NOMO-1 treated with dmso at 0.1 percent for 144 hours (cell line): ENCODE data around the gene ASPN.

Experiments used
- DNase-seq: peaks from one replicate; lab custom pipeline; 2025; ENCODE audit not compliant: unreplicated experiment; lab: John Stamatoyannopoulos, UW

The ASPN gene

DNA sequence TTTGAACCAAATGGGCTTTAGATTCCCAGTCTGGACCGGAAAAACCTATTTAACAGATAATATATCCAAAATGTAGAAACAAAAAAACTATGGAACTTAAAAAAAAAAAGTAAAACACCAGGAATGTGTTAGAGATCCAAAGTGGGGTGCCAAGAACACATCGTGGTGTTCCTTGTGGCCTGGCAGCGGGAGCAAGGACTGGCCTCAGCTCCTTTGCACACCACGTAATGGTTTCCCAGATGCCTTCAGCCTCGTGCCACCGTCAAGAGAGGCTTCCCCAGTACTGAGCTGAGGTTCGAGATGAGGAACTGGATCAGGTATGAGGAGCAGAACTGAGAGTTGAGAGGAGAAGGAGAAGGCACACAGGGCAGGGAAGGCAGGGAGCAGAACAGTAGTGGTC, 3.5 kb downstream of the ASPN start:
- DNase-seq: no peak

DNA sequence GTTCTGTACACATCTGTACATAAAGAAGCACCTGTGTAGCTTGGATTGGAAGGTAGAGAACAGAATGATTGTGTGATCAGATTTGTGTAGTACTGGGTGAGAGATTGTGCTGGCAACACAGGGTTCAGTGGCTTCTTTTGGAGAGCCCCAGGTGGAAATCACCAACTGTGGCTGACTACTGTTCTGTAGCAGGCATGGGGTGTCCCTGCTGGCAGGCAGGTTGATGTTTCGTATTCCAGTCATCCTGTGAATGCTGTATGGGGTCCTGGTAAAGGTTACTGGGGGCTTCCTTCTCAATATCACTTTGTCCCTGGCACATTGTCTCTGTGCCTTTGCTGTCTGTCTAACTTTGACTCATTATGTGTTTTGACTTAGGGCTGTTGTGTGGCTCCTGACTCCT, 5.3 kb downstream of the ASPN start:
- no peak for DNase-seq

DNA sequence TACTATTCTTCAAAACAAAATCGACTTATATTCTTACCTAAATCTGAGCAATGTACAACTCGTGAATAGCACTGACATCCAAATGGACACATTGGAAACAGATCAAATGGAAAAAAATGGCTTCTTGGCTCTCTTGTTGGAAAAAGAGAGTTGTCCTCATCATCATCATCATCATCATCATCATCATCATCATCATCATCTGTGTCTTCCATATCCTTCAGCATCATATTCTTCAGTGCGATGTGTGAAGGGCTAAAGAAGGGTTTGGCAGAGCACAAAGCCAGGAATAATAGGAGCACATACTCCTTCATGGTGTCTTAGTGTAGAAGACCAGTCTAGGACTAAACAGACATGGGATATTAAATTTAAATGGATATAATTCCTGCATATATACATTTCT, 7.7 kb downstream of the ASPN start:
- no peak for DNase-seq

DNA sequence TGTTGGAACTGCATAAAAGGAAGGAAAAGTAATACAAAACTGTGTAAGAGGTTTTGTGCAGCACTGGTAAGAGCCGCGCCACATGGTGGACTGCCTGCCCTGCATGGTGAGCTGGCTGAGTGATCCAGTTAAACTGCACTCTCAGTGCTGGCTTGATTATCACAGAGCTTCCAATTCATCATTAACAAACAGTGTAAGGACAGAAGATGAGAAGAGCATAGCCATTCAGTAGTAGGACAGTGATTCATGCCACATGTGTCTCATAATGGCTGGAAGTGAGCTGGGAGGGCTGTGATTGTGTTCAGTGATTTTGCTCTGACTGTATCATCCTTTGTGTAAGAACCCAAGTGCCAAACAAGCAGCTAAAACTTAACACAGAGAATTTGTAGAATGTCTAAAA, 14.1 kb downstream of the ASPN start:
- DNase-seq: no peak

DNA sequence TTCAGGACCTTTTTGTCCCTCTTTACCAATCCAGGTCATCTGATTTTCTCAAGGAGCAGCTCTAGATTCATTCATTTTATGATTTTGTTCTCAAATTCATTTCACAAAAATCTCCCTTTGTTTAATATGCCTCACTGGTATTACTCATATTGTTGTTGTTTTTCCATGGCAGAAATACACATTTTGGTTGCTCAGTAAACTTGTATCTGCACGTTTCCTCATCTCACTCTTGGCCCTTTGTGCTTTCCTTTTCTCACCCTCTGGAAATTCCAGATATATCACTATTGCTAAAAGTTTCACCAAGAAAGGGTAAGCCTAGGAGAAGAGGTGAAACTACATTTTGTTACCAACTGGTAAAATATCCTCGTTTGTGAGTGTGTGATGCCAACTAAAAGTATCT, 14.8 kb downstream of the ASPN start:
- DNase-seq: no peak

DNA sequence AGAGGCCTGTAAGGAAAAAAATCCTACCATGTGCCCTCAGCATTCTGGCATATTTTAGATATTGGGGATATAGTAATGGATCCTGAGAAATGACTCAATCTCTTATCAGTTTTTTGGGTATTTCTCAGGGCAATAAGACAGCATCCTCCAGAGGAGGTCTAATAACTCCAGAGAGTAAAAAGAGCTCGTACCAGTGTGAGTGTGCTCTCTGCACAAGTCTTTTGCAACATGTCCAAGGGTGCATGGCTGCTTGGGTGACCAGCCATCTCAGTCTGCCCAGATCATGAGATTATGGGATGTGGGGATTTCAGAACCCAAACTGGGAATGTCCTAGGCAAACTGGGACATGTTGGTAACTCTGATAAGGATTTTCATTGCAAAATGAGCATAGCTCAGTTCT, 15.3 kb downstream of the ASPN start:
- DNase-seq: no peak

DNA sequence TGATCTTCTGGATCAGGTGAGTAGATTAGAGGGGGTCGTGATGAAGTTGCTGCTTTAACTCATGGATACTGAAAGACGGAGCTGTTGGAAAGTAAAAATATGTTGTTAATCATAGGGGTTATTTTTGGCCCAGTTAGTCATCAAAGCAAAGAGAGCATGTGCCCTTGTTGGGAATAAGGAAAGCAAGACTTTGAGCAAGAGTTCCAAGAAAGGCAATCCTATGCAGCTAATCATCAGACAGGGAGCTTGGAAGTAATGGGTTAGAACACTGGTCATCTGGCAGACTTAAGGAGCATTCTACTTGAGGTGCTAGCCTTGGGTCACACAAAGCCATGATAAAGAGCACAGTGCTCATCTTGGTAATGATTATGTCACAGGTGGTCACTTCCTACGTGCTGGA, 18.3 kb downstream of the ASPN start:
- no peak for DNase-seq

DNA sequence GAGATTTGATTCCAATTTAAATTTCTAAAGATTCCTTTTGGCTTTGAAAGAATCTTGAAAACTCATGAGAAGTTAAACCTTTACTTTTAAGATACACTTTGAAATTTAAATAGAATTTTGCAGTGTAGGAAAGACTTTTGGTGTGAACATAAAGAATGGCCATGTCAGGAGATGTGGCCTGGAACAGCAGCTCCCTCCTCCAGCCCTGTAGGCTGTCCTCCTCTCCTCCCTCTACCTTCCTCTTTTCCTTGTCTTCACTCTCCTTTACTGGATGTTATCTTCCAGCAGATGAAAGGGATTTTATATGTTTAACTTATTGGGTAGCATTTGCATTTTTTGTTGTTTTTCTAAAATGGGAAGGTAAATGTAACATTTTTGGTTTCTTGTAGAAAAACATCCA, 18.9 kb downstream of the ASPN start:
- DNase-seq: no peak

DNA sequence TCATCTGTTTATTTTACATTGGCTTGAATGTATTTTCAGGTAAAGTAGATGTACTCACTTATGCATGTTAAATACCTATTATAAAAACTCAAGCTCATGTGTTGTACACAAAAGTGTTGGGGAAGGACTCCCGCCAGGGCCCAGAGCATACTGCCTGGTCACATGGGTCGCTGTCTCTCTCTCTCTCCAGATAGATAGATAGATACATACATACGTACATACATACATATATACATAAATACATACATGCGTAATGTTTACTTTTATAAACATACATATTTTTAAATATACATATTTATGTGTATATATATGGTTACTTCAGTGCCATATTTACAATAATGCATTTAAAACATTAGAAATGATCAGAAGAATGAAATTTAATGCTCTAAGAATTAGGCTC, 24.7 kb downstream of the ASPN start:
- no peak for DNase-seq

DNA sequence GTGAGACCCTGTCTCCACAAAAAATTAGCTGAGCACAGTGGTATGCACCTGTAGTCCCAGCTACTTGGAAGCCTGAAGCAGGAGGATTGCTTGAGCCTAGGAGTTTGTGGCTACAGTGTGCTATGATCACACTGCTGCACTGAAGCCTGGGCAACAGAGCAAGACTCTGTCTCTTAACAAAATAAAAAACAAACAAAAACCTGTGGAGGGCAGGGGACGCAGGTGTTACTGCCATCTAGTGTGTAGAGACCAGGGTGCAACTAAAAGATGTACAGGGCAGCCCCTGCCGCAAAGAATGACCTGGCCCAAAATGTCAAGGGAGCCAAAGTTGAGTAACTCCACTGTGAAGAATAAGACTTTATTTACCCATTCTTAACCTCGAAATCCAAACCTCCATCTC, 27.1 kb downstream of the ASPN start:
- DNase-seq: no peak

DNA sequence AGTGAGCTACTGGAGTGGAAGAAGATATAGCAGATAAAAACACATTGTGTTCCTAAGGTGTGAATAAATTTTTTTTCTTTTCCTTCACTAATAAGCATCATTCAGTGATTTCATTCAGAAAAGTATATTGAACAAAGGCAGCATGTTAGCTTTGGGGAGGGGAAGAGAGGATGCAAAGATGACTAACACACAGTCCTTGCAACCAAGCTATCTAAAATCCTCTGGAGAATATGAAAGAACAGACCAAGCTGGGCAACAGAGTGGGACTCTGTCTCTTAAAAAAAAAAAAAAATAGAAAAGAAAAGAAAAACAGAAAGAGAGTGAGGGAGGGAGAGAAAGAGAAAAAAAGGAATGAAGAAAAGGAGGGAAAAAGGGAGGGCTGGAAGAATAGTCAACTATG, 35.8 kb downstream of the ASPN start:
- no peak for DNase-seq

DNA sequence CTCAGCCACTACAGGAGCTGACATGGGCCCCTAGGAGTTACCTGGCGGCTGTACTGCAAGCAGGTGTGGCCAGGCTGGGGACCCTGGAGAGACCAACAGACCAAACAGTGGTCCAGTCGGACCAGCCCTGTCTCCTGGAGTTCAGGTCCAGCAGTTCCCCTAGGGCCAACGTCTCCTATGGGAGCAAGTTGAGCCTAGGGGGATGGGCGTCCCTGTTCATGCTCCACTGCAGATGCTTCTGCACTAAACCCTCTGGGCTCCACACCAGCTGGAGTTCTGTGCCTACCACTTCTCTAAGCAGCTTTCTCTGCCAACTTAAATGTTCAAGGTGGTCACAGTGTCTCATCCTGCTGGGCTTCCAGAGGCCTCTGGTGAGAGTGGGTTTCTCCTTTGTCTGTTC, 37.5 kb downstream of the ASPN start:
- DNase-seq: no peak

DNA sequence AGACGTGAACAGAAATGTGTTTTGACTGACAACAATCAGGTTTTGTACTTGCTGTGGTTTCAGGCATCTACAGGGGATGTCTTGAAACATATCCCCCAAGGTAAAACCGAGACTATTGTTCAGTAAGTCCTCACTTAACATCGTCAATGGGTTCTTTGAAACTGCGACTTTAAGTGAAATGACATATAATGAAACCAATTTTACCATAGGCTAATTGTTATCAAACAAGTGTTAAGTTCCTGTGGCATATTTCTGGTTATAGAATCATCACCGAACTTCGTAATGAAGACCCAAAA, 41.6 kb downstream of the ASPN start:
- DNase-seq: no peak

DNA sequence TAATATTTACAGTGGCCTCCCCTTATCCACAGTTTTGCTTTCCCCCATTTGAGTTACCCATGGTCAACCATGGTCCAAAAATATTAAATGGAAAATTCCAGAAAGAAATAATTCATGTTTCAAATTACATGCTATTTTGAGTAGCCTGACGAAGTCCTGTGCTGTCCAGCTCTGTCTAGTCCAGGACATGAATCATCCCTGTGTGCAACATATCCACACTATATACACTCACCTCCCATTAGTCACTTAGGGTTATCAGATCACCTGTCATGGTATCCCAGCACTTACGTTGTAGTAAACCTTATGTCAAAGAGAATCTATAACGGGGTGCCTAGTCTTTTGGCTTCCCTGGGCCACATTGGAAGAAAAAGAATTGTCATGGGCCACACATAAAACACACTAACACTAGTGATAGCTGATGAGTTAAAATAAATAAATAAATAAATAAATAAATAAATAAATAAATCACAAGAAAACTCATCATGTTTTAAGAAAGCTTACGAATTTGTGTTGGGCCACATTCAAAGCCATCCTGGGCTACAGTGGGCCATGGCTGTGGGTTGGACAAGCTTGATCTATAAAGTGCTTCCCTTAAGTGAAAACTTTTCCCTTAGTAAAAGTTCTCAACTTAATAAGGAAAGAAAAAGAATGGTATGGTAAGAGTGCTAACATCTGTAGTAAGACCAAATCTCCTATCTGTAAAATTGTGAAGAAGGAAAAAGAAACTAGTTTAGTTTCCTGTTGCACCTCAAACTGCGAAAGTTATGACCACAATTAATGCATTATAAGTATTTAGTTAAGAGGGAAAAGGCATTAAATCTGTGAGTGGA, 42.2 kb downstream of the ASPN start:
- DNase-seq: no peak

DNA sequence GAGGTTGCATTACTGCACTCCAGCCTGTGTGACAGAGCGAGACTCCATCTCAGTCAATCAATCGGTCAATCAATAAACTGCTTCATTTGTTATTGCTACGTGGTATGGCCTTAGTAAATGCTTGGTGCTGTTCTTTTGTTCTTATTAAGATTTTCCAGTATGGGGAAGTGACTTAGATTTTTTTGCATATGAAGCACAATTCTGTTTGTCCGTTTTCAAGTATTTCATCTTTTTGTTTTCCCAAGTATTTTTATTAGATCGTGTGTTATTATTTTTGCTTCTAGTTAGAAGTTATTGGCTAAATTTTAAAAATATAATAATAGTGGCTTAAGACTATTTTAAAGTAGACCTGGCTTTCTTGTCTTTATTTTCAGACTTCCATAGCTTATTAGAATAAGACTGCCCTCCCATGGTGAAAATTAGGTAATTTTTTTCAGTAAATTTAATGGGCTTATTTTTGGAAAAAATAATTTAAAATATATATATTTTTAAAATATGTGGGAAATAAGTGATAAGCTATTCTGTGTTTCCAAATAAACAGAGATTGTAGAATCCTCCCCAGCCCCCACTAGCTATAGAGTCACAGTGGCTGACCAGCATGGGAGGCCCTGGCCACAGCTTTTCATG, 43.3 kb downstream of the ASPN start:
- DNase-seq: no peak

DNA sequence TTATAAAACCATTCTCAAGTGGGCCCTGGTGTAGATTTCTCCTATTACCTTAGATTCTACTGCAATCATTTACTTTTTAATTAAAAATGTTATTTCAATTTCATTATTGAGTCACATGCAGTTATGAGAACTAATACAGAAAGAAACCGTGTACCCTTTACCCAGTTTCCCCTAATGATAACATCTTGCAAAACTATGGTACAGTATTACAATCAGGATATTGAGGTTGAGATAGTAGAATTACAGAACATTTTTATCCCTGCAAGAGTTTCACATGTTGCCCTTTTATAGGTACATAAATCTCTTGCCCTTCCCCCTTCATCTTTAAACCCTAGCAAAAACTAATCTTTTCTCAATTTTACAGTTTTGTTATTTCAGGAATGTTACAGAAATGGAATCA, 47.0 kb downstream of the ASPN start:
- DNase-seq: no peak

DNA sequence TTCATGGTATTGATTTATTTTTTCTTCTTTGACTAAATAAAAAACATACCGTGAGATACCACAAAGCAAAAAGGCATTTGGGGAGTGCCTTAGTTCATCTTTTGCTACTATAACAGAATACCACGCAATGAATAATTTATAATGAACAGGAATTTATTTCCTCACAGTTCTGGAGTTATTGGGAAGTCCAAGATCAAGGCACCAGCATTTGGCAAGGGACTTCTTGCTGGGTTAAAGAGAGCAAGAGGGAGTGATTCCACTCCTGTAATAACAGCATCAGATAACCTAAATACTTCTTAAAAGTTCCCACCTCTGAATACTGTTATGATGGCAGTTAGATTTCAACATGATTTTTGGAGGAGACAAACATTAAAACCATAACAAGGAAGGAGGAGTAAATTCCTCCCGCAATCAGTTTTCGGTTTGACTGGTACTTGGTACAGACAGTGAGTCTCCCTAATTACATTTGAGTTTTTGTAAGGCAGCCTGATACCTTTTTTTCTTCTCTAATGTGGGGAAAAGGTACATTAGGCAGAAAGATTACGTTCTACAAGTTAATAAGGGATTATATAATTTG, 49.2 kb downstream of the ASPN start:
- DNase-seq: no peak

DNA sequence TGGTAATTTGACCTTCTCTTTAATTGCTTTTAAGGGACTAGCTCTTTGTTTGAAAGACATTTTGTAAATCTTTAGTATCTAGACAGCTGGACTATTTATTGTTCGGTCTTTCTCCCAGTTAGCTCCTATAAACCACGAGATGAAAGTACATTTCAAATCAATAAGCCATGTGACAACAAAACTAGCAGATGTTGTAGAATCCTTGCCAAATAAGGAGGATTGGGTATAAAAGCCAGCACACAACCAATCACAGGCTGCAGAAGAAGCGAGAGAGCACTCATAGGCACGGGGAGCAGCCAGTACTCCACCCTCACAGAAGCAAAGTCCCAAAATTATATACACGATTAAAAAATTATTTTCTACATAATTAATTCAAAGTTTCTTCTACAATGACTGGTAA, 50.0 kb downstream of the ASPN start:
- no peak for DNase-seq

DNA sequence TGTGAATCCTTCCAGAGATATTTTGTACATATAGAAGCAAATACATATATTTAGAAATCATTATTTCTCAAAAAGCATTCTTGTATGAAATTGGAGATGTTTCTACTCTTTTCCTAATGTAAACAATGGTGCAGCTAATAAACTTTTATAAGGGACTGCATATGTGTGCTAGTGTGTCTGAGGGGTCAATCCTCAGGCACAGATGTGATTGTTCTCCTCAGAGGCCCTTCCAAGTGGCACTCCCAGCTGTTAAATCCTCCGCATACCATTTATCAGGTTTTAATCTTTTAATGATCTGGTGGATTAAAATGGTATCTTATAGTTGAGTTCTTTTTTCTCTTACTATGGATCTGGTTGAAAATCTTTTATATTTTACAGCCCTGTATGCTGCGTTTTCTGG, 52.5 kb downstream of the ASPN start:
- DNase-seq: no peak

DNA sequence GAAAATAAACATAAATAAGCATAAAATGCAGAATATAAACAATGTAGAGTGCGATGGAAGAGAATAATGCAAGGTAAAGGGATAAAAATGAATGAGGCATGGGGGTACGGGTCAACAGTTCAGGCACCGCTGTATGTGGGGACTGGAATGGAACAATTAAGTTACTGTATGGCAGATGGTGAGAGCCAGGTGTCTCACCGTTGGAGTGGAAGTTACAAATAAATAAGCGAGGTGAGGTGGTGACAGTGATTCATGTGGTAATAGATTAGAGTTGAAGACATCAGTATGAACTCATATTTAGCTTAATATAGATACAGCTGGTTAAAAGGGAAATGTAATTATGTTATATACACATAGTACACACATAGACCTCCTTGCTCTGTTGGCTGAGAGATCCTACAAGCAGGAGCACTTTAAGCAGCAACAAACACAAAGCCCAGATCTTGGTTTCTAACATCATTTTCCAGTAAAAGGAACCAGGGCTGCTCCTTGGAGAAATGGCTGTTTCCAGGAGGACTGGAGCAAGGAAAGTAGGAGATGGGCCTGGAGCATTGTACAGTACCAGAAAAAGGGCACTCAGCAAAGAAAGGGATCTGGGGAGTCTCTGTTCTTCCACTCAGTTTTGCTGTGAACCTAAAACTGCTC, 55.7 kb downstream of the ASPN start:
- no peak for DNase-seq

DNA sequence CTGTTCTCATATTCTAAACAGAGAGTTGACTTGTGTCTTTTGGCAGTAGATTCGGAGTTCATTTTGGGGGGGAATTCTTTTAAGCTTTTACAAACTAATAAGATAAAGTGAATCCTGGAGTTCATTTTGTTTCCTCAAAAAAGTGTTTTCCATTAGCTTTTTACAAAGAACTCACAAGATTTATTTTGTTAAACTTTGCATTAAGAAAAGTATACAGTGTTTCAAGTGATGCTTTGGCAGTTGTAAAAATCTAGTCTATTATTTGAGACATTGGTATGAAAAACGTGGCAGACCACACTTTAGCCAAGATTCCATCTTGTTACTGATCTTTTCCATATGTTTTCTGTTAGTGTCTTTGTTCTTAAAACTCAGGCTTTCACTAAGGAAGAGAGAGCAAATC, 56.8 kb downstream of the ASPN start:
- DNase-seq: no peak

DNA sequence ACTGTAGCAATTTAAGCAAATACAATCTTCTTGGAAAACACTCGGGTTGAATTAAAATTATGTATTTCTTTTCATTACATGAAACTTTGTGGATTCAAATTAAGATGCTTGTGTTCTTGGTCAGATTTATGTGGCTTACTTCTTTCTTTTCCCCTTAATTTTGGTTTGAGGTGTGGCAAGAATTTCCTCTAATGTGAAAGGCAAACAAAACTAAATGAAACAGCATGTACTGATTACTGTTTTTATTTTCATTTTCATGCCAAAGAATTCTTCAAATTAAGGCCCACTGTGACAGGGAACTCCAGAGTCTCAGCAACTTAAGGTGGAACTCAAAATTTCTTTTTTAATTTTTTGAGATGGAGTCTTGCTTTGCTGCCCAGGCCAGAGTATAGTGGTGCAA, 58.0 kb downstream of the ASPN start, which contains the start of gene OMD:
Gene OMD, minus strand, starts transcription at position 132 of the 400 bp plus-strand sequence. CDS start 6,913 bp downstream, outside the sequence.
- no peak for DNase-seq
